MM.1S (cell line): ENCODE results near the gene PSMB2.

Source experiments
- DNase-seq: peaks from one replicate; pipeline ENCODE4 v3.0.0-alpha.2; 2015
- H2AFZ ChIP-seq: fragments of 300-600 bp; sonication (generic); 2 replicates; pipeline ENCODE4 v1.6.0; 2016; ENCODE audit warnings: antibody characterized with exemption, low read length
- H3F3A ChIP-seq: fragments of 300-600 bp; sonication (generic); 2 replicates; pipeline ENCODE4 v1.6.1; 2016; ENCODE audit warnings: mild to moderate bottlenecking, antibody characterized with exemption, low read length, moderate library complexity, mixed read lengths; ENCODE audit not compliant: insufficient read depth
- H3K27ac ChIP-seq: fragments of 300-600 bp; sonication (generic); 2 replicates; pipeline ENCODE4 v1.5.1; 2016; ENCODE audit warnings: mild to moderate bottlenecking, low read length
- H3K27me3 ChIP-seq: fragments of 300-600 bp; sonication (generic); replicated peaks from 2 replicates; pipeline ENCODE4 v1.6.0; 2016; ENCODE audit warnings: low read length; ENCODE audit not compliant: insufficient read depth
- H3K36me3 ChIP-seq: fragments of 300-600 bp; sonication (generic); replicated peaks from 2 replicates; pipeline ENCODE4 v1.6.1; 2016; ENCODE audit warnings: mild to moderate bottlenecking, low read length, mixed read lengths; ENCODE audit not compliant: insufficient read depth
- H3K4me1 ChIP-seq: fragments of 300-600 bp; sonication (generic); 2 replicates; pipeline ENCODE4 v1.6.1; 2016; ENCODE audit warnings: low read length, mixed read lengths
- H3K4me2 ChIP-seq: fragments of 300-600 bp; sonication (generic); 2 replicates; pipeline ENCODE4 v1.6.0; 2016; ENCODE audit warnings: low read depth, low read length
- H3K4me3 ChIP-seq: fragments of 300-600 bp; sonication (generic); 2 replicates; pipeline ENCODE4 v1.5.1; 2016; ENCODE audit warnings: low read length, mixed read lengths
- H3K79me2 ChIP-seq: fragments of 300-600 bp; sonication (generic); 2 replicates; pipeline ENCODE4 v1.6.1; 2016; ENCODE audit warnings: mixed run types, low read length, mixed read lengths
- H3K9ac ChIP-seq: fragments of 300-600 bp; sonication (generic); 2 replicates; pipeline ENCODE4 v1.6.1; 2016; ENCODE audit warnings: low read length, mixed read lengths
- H3K9me2 ChIP-seq: fragments of 300-600 bp; sonication (generic); replicated peaks from 2 replicates; pipeline ENCODE4 v1.6.1; 2016; ENCODE audit warnings: mild to moderate bottlenecking, low read length, mixed read lengths; ENCODE audit not compliant: insufficient read depth
- H3K9me3 ChIP-seq: fragments of 300-600 bp; sonication (generic); replicated peaks from 2 replicates; pipeline ENCODE4 v1.6.1; 2016; ENCODE audit warnings: mild to moderate bottlenecking, low read length, mixed read lengths; ENCODE audit not compliant: insufficient read depth
- H4K20me1 ChIP-seq: fragments of 300-600 bp; sonication (generic); 2 replicates; pipeline ENCODE4 v1.6.1; 2016; ENCODE audit warnings: mild to moderate bottlenecking, low read length, moderate library complexity, mixed read lengths; ENCODE audit not compliant: insufficient read depth
- CTCF ChIP-seq: fragments of 300-600 bp; sonication (generic); IDR thresholded peaks from 2 replicates; pipeline ENCODE4 v1.5.1; 2016; ENCODE audit warnings: antibody characterized with exemption, low read length, mixed read lengths
- EZH2 ChIP-seq: fragments of 300-600 bp; sonication (generic); optimal IDR thresholded peaks from 2 replicates; pipeline ENCODE3; 2017; ENCODE audit warnings: low read depth, mild to moderate bottlenecking, antibody characterized with exemption, low read length, mixed read lengths
- EZH2phosphoT487 ChIP-seq: fragments of 300-600 bp; sonication (generic); IDR thresholded peaks from 2 replicates; pipeline ENCODE4 v1.6.1; 2018; ENCODE audit warnings: antibody characterized with exemption, low read length

The PSMB2 gene

GRCh38 chr1:35674111-35674510, 32.8 kb upstream of the PSMB2 start:
- Histone ChIP-seq H3K79me2 (no peaks in the 10 kb centered on the region), H3F3A (no peaks in the 10 kb centered on the region), H3K27ac (no peak overlapping the region), H2AFZ (no peak overlapping the region), H3K9me2 (no peaks in the 10 kb centered on the region), H3K4me2 (no peak overlapping the region), H3K4me3 (no peak overlapping the region), H3K27me3 (no peaks in the 10 kb centered on the region), H4K20me1 (no peaks in the 10 kb centered on the region), H3K9me3 (no peaks in the 10 kb centered on the region), H3K36me3 (no peaks in the 10 kb centered on the region), H3K9ac (no peak overlapping the region), H3K4me1 (no peaks in the 10 kb centered on the region)
- TF ChIP-seq CTCF: no peak
- TF ChIP-seq EZH2phosphoT487: no peak
- TF ChIP-seq EZH2: no peak
- no peak for DNase-seq

GRCh38 chr1:35672116-35672515, 30.8 kb upstream of the PSMB2 start:
- no peaks in the 10 kb centered on the region for H4K20me1 ChIP-seq
- no peaks in the 10 kb centered on the region for H3F3A ChIP-seq
- no peak for DNase-seq
- TF ChIP-seq EZH2phosphoT487 (no peak), EZH2 (no peak), CTCF (no peak)
- no peaks in the 10 kb centered on the region for H3K79me2 ChIP-seq
- no peak overlapping the region for H3K9ac ChIP-seq
- H3K4me2 ChIP-seq: no peak overlapping the region
- H3K4me1 ChIP-seq: no peaks in the 10 kb centered on the region
- no peak overlapping the region for H3K4me3 ChIP-seq
- H3K36me3 ChIP-seq: no peaks in the 10 kb centered on the region
- H2AFZ ChIP-seq: no peak overlapping the region
- no peaks in the 10 kb centered on the region for H3K27me3 ChIP-seq
- H3K9me2 ChIP-seq: no peaks in the 10 kb centered on the region
- H3K9me3 ChIP-seq: no peaks in the 10 kb centered on the region
- H3K27ac ChIP-seq: no peak overlapping the region

GRCh38 chr1:35668506-35668905, 27.2 kb upstream of the PSMB2 start:
- Histone ChIP-seq H3K36me3 (no peaks in the 10 kb centered on the region), H3K9me3 (no peaks in the 10 kb centered on the region), H3K4me2 (no peak overlapping the region), H3K27me3 (no peaks in the 10 kb centered on the region), H3K4me1 (no peaks in the 10 kb centered on the region), H3F3A (no peaks in the 10 kb centered on the region), H3K4me3 (no peak overlapping the region), H3K9ac (no peak overlapping the region), H3K9me2 (no peaks in the 10 kb centered on the region), H4K20me1 (no peaks in the 10 kb centered on the region), H3K27ac (no peak overlapping the region), H3K79me2 (no peaks in the 10 kb centered on the region), H2AFZ (no peak overlapping the region)
- no peak for TF ChIP-seq EZH2phosphoT487
- TF ChIP-seq EZH2: no peak
- no peak for TF ChIP-seq CTCF
- no peak for DNase-seq
